ENCODE measurements around the gene RASGRF1.

DNA sequence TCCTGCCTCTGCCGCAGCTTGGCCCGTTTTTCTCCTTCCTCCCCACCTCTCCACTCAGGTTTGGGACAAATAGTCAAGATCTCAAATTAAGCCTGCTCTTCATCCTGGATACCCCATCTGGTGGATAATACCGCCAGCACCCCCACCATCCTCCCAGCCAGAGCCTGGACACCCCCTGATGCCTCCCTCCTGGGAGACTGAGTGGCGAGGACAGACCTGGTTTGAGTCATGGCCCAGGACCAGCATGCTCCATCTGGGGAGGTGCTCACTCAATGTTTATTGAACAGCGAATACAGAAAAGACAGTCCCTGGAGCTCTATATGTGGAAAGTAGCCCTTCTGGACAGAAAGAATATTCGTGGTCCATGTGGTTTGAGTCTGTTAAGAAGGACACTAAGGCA, 169.1 kb downstream of the RASGRF1 start:
- TF ChIP-seq, protein P1, sequence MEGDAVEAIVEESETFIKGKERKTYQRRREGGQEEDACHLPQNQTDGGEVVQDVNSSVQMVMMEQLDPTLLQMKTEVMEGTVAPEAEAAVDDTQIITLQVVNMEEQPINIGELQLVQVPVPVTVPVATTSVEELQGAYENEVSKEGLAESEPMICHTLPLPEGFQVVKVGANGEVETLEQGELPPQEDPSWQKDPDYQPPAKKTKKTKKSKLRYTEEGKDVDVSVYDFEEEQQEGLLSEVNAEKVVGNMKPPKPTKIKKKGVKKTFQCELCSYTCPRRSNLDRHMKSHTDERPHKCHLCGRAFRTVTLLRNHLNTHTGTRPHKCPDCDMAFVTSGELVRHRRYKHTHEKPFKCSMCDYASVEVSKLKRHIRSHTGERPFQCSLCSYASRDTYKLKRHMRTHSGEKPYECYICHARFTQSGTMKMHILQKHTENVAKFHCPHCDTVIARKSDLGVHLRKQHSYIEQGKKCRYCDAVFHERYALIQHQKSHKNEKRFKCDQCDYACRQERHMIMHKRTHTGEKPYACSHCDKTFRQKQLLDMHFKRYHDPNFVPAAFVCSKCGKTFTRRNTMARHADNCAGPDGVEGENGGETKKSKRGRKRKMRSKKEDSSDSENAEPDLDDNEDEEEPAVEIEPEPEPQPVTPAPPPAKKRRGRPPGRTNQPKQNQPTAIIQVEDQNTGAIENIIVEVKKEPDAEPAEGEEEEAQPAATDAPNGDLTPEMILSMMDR (IDR thresholded peaks at IDR 0.05) = no peak
- TF ChIP-seq EZH2 (IDR thresholded peaks at IDR 0.05; ENCODE audit: borderline replicate concordance, insufficient read depth, low read depth, low read length, poor library complexity, severe bottlenecking) = no peak

All from B cell (primary cell).